PC-3 (cell line): ENCODE results near the gene HCN3. TPM values are rescaled to one million over a fixed set of nuclear protein-coding genes. Genes with fewer than 3 reads are reported as not detected.

ENCODE experiments used
- ATAC-seq: fragments of 200-7000 bp; cut with Tn5 transposase; 2 replicates; pipeline ENCODE4 v1.9.1; 2020; ENCODE audit warnings: mild to moderate bottlenecking, moderate library complexity
- BruUV-seq: library from RNA; stranded (reverse); fragments of 400-500 nt; replicated peaks from 2 replicates; lab custom pipeline; 2021; lab: Mats Ljungman, UMichigan
- CTCF ChIA-PET: fragments of 300-600 bp; sonication (Branson Sonifier 250); formaldehyde crosslinking; loops from one replicate; lab custom pipeline; 2022; ENCODE audit warnings: antibody characterized with exemption; lab: Charles Lee
- POLR2A ChIA-PET: fragments of 300-600 bp; sonication (Branson Sonifier 250); formaldehyde crosslinking; loops from one replicate; lab custom pipeline; 2022; ENCODE audit warnings: antibody characterized with exemption; ENCODE audit not compliant: unreplicated experiment; lab: Charles Lee
- DNase-seq: peaks from one replicate; pipeline ENCODE4 v3.0.0-alpha.2; 2015
- H2AFZ ChIP-seq: fragments of 300-600 bp; sonication (generic); 2 replicates; pipeline ENCODE4 v1.6.0; 2016; ENCODE audit warnings: antibody characterized with exemption, low read length
- H3F3A ChIP-seq: fragments of 300-600 bp; sonication (generic); one replicate; pipeline ENCODE4 v1.6.0; 2017; ENCODE audit warnings: antibody characterized with exemption, low read length, control low read depth, mild to moderate bottlenecking; ENCODE audit not compliant: unreplicated experiment
- H3K27ac ChIP-seq: fragments of 300-600 bp; sonication (generic); 2 replicates; pipeline ENCODE4 v1.5.1; 2016; ENCODE audit warnings: mild to moderate bottlenecking, low read length
- H3K27me3 ChIP-seq: fragments of 300-600 bp; sonication (generic); 2 replicates; pipeline ENCODE4 v1.6.1; 2016; ENCODE audit warnings: low read length, mixed read lengths
- H3K36me3 ChIP-seq: fragments of 300-600 bp; sonication (generic); 2 replicates; pipeline ENCODE4 v1.6.1; 2016; ENCODE audit warnings: low read depth, mixed run types, low read length, mixed read lengths
- H3K4me1 ChIP-seq: fragments of 300-600 bp; sonication (generic); 2 replicates; pipeline ENCODE4 v1.5.1; 2016; ENCODE audit warnings: low read length; ENCODE audit not compliant: insufficient read depth
- H3K4me2 ChIP-seq: fragments of 300-600 bp; sonication (generic); 2 replicates; pipeline ENCODE4 v1.6.0; 2016; ENCODE audit warnings: low read length
- H3K4me3 ChIP-seq: fragments of 300-600 bp; sonication (generic); 2 replicates; pipeline ENCODE4 v1.5.1; 2016; ENCODE audit warnings: mild to moderate bottlenecking, low read length, mixed read lengths
- H3K79me2 ChIP-seq: fragments of 300-600 bp; sonication (generic); 2 replicates; pipeline ENCODE4 v1.6.1; 2017; ENCODE audit warnings: low read length, mixed read lengths
- H3K9ac ChIP-seq: fragments of 300-600 bp; sonication (generic); 2 replicates; pipeline ENCODE4 v1.6.0; 2016; ENCODE audit warnings: mild to moderate bottlenecking, low read length
- H3K9me2 ChIP-seq: fragments of 300-600 bp; sonication (generic); replicated peaks from 2 replicates; pipeline ENCODE4 v1.6.1; 2016; ENCODE audit warnings: mixed run types, low read length, mixed read lengths
- H3K9me3 ChIP-seq: fragments of 300-600 bp; sonication (generic); 2 replicates; pipeline ENCODE4 v1.6.1; 2016; ENCODE audit warnings: low read length, mixed read lengths
- H4K20me1 ChIP-seq: fragments of 300-600 bp; sonication (generic); 2 replicates; pipeline ENCODE4 v1.6.1; 2016; ENCODE audit warnings: low read length, mixed read lengths
- EZH2 ChIP-seq: fragments of 300-600 bp; sonication (generic); IDR thresholded peaks from one replicate; pipeline ENCODE4 v1.6.1; 2017; ENCODE audit warnings: antibody characterized with exemption, mild to moderate bottlenecking, low read length; ENCODE audit not compliant: unreplicated experiment
- EZH2phosphoT487 ChIP-seq: fragments of 300-600 bp; sonication (generic); IDR thresholded peaks from 2 replicates; pipeline ENCODE4 v1.6.1; 2018; ENCODE audit warnings: mild to moderate bottlenecking, antibody characterized with exemption, low read length, borderline replicate concordance
- intact Hi-C: fragments of 100-400 bp; cut with micrococcal nuclease; formaldehyde crosslinking; loops from 2 replicates; pipeline ENCODE4 v1.9.0; 2023
- total RNA-seq: library from RNA; depleted of rRNA; stranded (reverse); fragments of >200 nt; gene quantifications from 2 replicates; pipeline ENCODE4 v1.2.3, GENCODE V29; 2014
- TF ChIP-seq, protein P1 (sequence below): fragments of 300-600 bp; sonication (generic); conservative IDR thresholded peaks from 2 replicates; pipeline ENCODE4 v1.5.1; 2017; ENCODE audit warnings: antibody characterized with exemption, low read depth, mild to moderate bottlenecking, low read length

Gene HCN3
- total RNA-seq, 1 experiment from 2014 or later: 1.9 TPM

DNA sequence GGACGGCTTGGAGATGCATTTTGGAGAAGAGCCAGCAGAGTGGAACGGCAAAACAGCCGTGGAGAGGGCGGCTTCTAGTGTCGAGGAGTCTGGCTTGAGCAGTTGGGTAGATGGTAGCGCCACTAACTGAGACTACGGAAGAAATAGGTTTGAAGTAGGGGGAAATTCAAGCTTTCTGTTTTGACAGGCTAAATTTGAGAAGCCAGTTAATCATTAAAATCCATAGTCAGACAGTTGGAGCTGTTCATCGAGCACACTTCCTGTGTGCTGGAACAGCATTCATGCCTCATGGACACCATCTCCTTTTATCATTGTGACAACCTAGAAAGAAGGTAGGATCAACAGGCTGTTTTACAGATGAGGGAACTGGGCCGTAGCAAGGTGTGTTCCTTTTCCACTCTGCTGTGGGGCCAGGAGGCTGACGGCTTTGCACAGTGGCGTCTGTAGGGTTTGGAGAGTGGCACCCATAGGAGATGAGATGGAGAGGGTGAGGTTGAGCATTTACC, 27.3 kb downstream of the HCN3 start:
- H3K4me1 ChIP-seq: peaks cover 11% of the 10 kb centered on the region; the same call in 1 of the 2 replicates
- H3K4me2 ChIP-seq: no peak overlapping the region
- no TSS peak for BruUV-seq
- H2AFZ ChIP-seq: no peak overlapping the region
- H3K79me2 ChIP-seq: peaks cover 10% of the 10 kb centered on the region
- intact Hi-C loops: no loop called here
- no peak for ATAC-seq
- no peaks in the 10 kb centered on the region for H3K9me2 ChIP-seq
- ChIA-PET CTCF (no interaction called here), POLR2A (no interaction called here)
- H3K27me3 ChIP-seq: no peaks in the 10 kb centered on the region
- H4K20me1 ChIP-seq: no peaks in the 10 kb centered on the region
- H3F3A ChIP-seq: no peaks in the 10 kb centered on the region
- H3K27ac ChIP-seq: no peak overlapping the region
- no peak for TF ChIP-seq EZH2
- no peak for TF ChIP-seq EZH2phosphoT487
- TF ChIP-seq, protein P1, sequence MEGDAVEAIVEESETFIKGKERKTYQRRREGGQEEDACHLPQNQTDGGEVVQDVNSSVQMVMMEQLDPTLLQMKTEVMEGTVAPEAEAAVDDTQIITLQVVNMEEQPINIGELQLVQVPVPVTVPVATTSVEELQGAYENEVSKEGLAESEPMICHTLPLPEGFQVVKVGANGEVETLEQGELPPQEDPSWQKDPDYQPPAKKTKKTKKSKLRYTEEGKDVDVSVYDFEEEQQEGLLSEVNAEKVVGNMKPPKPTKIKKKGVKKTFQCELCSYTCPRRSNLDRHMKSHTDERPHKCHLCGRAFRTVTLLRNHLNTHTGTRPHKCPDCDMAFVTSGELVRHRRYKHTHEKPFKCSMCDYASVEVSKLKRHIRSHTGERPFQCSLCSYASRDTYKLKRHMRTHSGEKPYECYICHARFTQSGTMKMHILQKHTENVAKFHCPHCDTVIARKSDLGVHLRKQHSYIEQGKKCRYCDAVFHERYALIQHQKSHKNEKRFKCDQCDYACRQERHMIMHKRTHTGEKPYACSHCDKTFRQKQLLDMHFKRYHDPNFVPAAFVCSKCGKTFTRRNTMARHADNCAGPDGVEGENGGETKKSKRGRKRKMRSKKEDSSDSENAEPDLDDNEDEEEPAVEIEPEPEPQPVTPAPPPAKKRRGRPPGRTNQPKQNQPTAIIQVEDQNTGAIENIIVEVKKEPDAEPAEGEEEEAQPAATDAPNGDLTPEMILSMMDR: no peak
- H3K4me3 ChIP-seq: no peak overlapping the region
- no peaks in the 10 kb centered on the region for H3K36me3 ChIP-seq
- no peak for DNase-seq
- no peaks in the 10 kb centered on the region for H3K9me3 ChIP-seq
- no peak overlapping the region for H3K9ac ChIP-seq

GRCh38 chr1:155305881-155306391, 28.7 kb downstream of the HCN3 start:
- TF ChIP-seq, protein P1: no peak
- no peak for TF ChIP-seq EZH2
- TF ChIP-seq EZH2phosphoT487: no peak
- CTCF ChIA-PET: interaction anchor here (0.6 kb wide), 1 partner anchor 28 kb away, joined by 3 read pairs; no protein-coding TSS in a partner anchor
- H3K27ac ChIP-seq: no peak overlapping the region

DNA sequence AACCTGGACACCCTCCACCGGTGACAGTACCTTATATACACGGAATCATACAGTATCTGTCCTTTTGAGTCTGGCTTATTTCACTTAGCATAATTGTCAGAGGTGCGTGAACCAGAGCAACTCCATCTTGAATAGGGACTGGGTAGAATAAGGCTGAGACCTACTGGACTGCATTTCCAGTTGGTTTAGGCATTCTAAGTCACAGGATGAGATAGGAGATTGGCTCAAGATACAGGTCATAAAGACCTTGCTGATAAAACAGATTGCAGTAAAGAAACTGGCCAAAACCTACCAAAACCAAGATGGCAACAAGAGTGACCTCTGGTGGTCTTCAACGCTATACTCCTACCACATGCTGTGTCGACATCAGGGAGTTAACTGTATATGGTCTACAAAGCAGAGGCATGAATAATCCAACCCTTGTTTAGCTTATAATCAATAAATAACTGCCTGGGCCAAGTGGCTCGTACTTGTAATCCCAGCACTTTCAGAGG, 30.0 kb downstream of the HCN3 start:
- H4K20me1 ChIP-seq: no peaks in the 10 kb centered on the region
- CTCF ChIA-PET: no interaction called here
- no peak overlapping the region for H3K4me2 ChIP-seq
- no peaks in the 10 kb centered on the region for H3K27me3 ChIP-seq
- DNase-seq (peak; percentile 46), ATAC-seq (no peak)
- BruUV-seq: no TSS peak
- H3K79me2 ChIP-seq: peaks cover 35% of the 10 kb centered on the region
- H3K9me3 ChIP-seq: no peaks in the 10 kb centered on the region
- no peak overlapping the region for H3K27ac ChIP-seq
- no peak for TF ChIP-seq EZH2phosphoT487
- TF ChIP-seq, protein P1: peak; percentile 45
- TF ChIP-seq EZH2: no peak
- POLR2A ChIA-PET: no interaction called here
- H3K36me3 ChIP-seq: peaks cover 16% of the 10 kb centered on the region
- H3K4me1 ChIP-seq: peaks cover 17% of the 10 kb centered on the region; the same call in 1 of the 2 replicates
- no peaks in the 10 kb centered on the region for H3F3A ChIP-seq
- H3K9me2 ChIP-seq: no peaks in the 10 kb centered on the region
- no peak overlapping the region for H3K4me3 ChIP-seq
- no peak overlapping the region for H2AFZ ChIP-seq
- no peak overlapping the region for H3K9ac ChIP-seq
- intact Hi-C loops: no loop called here

More at GRCh38 chr1:155305881-155306391, 28.7 kb downstream of the HCN3 start:
- Histone ChIP-seq H2AFZ (no peak overlapping the region), H3K4me3 (no peak overlapping the region), H3K4me1 (peaks cover 17% of the 10 kb centered on the region; the same call in 1 of the 2 replicates), H3K36me3 (peaks cover 8% of the 10 kb centered on the region; the same call in 1 of the 2 replicates), H3K9me3 (no peaks in the 10 kb centered on the region), H3K27me3 (no peaks in the 10 kb centered on the region), H3F3A (no peaks in the 10 kb centered on the region), H3K4me2 (no peak overlapping the region), H4K20me1 (no peaks in the 10 kb centered on the region), H3K9me2 (no peaks in the 10 kb centered on the region), H3K9ac (no peak overlapping the region), H3K79me2 (peaks cover 23% of the 10 kb centered on the region)
- no TSS peak for BruUV-seq
- DNase-seq (peak; percentile 25), ATAC-seq (no peak)
- POLR2A ChIA-PET: no interaction called here
- intact Hi-C loops: no loop called here
